ENCODE measurements around the gene GLDC.
"Not testable (repeated sequence)": the region's sequence is repeated elsewhere in the genome, so short reads cannot be mapped to it uniquely, and the experiment has no call there.

The GLDC gene

GRCh38 chr9:6562871-6563430 is 82.6 kb downstream of the GLDC start:
- no peak for DNase-seq

- no peak for DNase-seq
These were observed 83.3 kb downstream of the GLDC start for GRCh38 chr9:6562201-6562600.

- DNase-seq: no peak
These were observed 87.5 kb downstream of the GLDC start for GRCh38 chr9:6557883-6558616.

- DNase-seq: no peak
These were observed 91.7 kb downstream of the GLDC start for GRCh38 chr9:6553866-6554265.

- DNase-seq: no peak
These were observed 92.9 kb downstream of the GLDC start for GRCh38 chr9:6552498-6553121.

- no peak for DNase-seq
These were observed 93.5 kb downstream of the GLDC start for GRCh38 chr9:6552033-6552432.

GRCh38 chr9:6551136-6551535 is 94.4 kb downstream of the GLDC start:
- DNase-seq: no peak

- no peak for DNase-seq
These were observed 96.3 kb downstream of the GLDC start for GRCh38 chr9:6549106-6549800.

GRCh38 chr9:6545017-6545691 is 100.4 kb downstream of the GLDC start:
- DNase-seq: no peak

- no peak for DNase-seq
These were observed 102.3 kb downstream of the GLDC start for GRCh38 chr9:6543204-6543603.

GRCh38 chr9:6542617-6543016 is 102.9 kb downstream of the GLDC start:
- DNase-seq: not testable (repeated sequence)

- no peak for DNase-seq
These were observed 106.9 kb downstream of the GLDC start for GRCh38 chr9:6538666-6539071.

GRCh38 chr9:6535594-6535993 is 109.9 kb downstream of the GLDC start:
- no peak for DNase-seq

GRCh38 chr9:6525326-6526045 is 120.0 kb downstream of the GLDC start:
- DNase-seq: no peak

- no peak for DNase-seq
These were observed 123.3 kb downstream of the GLDC start for GRCh38 chr9:6522263-6522662.

- DNase-seq: no peak
These were observed 133.4 kb downstream of the GLDC start for GRCh38 chr9:6512085-6512657.

- DNase-seq: no peak
These were observed 139.0 kb downstream of the GLDC start for GRCh38 chr9:6506571-6506970.

GRCh38 chr9:6502399-6502798 is 143.1 kb downstream of the GLDC start:
- DNase-seq: no peak

- DNase-seq: no peak
These were observed 143.9 kb downstream of the GLDC start for GRCh38 chr9:6501526-6502210.

- DNase-seq: no peak
These were observed 146.5 kb downstream of the GLDC start for GRCh38 chr9:6498982-6499381.

- no peak for DNase-seq
These were observed 150.1 kb downstream of the GLDC start for GRCh38 chr9:6495466-6495865.

GRCh38 chr9:6490863-6491262 is 154.7 kb downstream of the GLDC start:
- DNase-seq: no peak
